Chondrocyte (in vitro differentiated cells): ENCODE results near the gene AUTS2. TPM values are rescaled to one million over a fixed set of nuclear protein-coding genes. Genes with fewer than 3 reads are reported as not detected.

Source experiments
- DNase-seq: peaks from one replicate; pipeline ENCODE4 v3.0.0; 2021; ENCODE audit warnings: mixed read lengths, low spot score
- H3K27ac Mint-ChIP-seq: one replicate; pipeline ENCODE4 v1.8.0; 2021; ENCODE audit warnings: mild to moderate bottlenecking, moderate library complexity, mixed read lengths; ENCODE audit not compliant: unreplicated experiment
- H3K27me3 Mint-ChIP-seq: 2 replicates; pipeline ENCODE4 v1.8.0; 2021; ENCODE audit warnings: low read depth, mixed read lengths
- H3K36me3 Mint-ChIP-seq: 2 replicates; pipeline ENCODE4 v1.8.0; 2021; ENCODE audit warnings: low read depth, mixed read lengths
- H3K4me1 Mint-ChIP-seq: 2 replicates; pipeline ENCODE4 v1.8.0; 2021; ENCODE audit warnings: low read depth, mild to moderate bottlenecking, mixed read lengths
- H3K4me3 Mint-ChIP-seq: one replicate; pipeline ENCODE4 v1.8.0; 2021; ENCODE audit warnings: mild to moderate bottlenecking, moderate library complexity, mixed read lengths; ENCODE audit not compliant: unreplicated experiment
- H3K9me3 Mint-ChIP-seq: 2 replicates; pipeline ENCODE4 v1.8.0; 2021; ENCODE audit warnings: low read depth, mixed read lengths
- CTCF ChIP-seq: fragments of 200-600 bp; sonication (generic); IDR thresholded peaks from 2 replicates; pipeline ENCODE4 v1.5.0; 2021; ENCODE audit warnings: antibody characterized with exemption, mild to moderate bottlenecking, moderate library complexity
- total RNA-seq: library from RNA; stranded (reverse); gene quantifications from 3 replicates; pipeline ENCODE4 v1.2.1, GENCODE V29; 2021

Gene AUTS2
- total RNA-seq, 1 donor from 2014 or later = 31.5 TPM

GRCh38 chr7:70668606-70669358 is 1070.5 kb downstream of the AUTS2 start:
- TF ChIP-seq CTCF = no peak
- H3K27ac Mint-ChIP-seq = no peak overlapping the region
- no peaks in the 10 kb centered on the region for H3K27me3 Mint-ChIP-seq
- DNase-seq = no peak
- no peaks in the 10 kb centered on the region for H3K9me3 Mint-ChIP-seq
- H3K4me3 Mint-ChIP-seq = no peak overlapping the region
- H3K36me3 Mint-ChIP-seq = no peaks in the 10 kb centered on the region
- H3K4me1 Mint-ChIP-seq = peaks cover 6% of the 10 kb centered on the region

- TF ChIP-seq CTCF = no peak
- Mint-ChIP-seq H3K9me3 (no peaks in the 10 kb centered on the region), H3K27me3 (no peaks in the 10 kb centered on the region), H3K27ac (no peak overlapping the region), H3K4me3 (no peak overlapping the region), H3K4me1 (peaks cover 6% of the 10 kb centered on the region), H3K36me3 (no peaks in the 10 kb centered on the region)
- no peak for DNase-seq
Measured at GRCh38 chr7:70669854-70670253, 1071.6 kb downstream of the AUTS2 start.

GRCh38 chr7:70670288-70670687 is 1072.0 kb downstream of the AUTS2 start:
- no peaks in the 10 kb centered on the region for H3K27me3 Mint-ChIP-seq

GRCh38 chr7:70673778-70674570 is 1075.7 kb downstream of the AUTS2 start:
- H3K9me3 Mint-ChIP-seq = no peaks in the 10 kb centered on the region
- H3K27ac Mint-ChIP-seq = no peak overlapping the region
- peaks cover 8% of the 10 kb centered on the region for H3K4me1 Mint-ChIP-seq
- H3K27me3 Mint-ChIP-seq = no peaks in the 10 kb centered on the region
- no peak for DNase-seq
- no peak overlapping the region for H3K4me3 Mint-ChIP-seq
- H3K36me3 Mint-ChIP-seq = no peaks in the 10 kb centered on the region
- TF ChIP-seq CTCF = no peak

More at GRCh38 chr7:70670288-70670687, 1072.0 kb downstream of the AUTS2 start:
- H3K4me1 Mint-ChIP-seq = peaks cover 6% of the 10 kb centered on the region
- H3K4me3 Mint-ChIP-seq = no peak overlapping the region
- TF ChIP-seq CTCF = no peak
- DNase-seq = no peak
- H3K36me3 Mint-ChIP-seq = no peaks in the 10 kb centered on the region
- no peak overlapping the region for H3K27ac Mint-ChIP-seq
- H3K9me3 Mint-ChIP-seq = no peaks in the 10 kb centered on the region

GRCh38 chr7:70674571-70675010 is 1076.3 kb downstream of the AUTS2 start:
- DNase-seq = no peak
- peaks cover 13% of the 10 kb centered on the region for H3K4me1 Mint-ChIP-seq
- no peaks in the 10 kb centered on the region for H3K36me3 Mint-ChIP-seq
- no peak overlapping the region for H3K4me3 Mint-ChIP-seq
- H3K27me3 Mint-ChIP-seq = no peaks in the 10 kb centered on the region
- H3K9me3 Mint-ChIP-seq = no peaks in the 10 kb centered on the region
- TF ChIP-seq CTCF = no peak
- H3K27ac Mint-ChIP-seq = no peak overlapping the region
